GM12878 (cell line): ENCODE results near the gene MUC5B.

ENCODE experiments used
- CREB1 ChIP-seq: IDR thresholded peaks from 2 replicates; pipeline ENCODE4 v1.6.1; 2012; ENCODE audit warnings: low read depth, mild to moderate bottlenecking, inconsistent platforms
- EGR1 ChIP-seq, 2 experiments: IDR thresholded peaks; 1 replicate in 1 of 2; 2 replicates in 1 of 2; pipeline ENCODE4 v1.6.1; 2011 to 2012; ENCODE audit warnings: low read depth in 2 of 2, low read length in 2 of 2, borderline replicate concordance in 1 of 2, mild to moderate bottlenecking in 1 of 2, moderate library complexity in 1 of 2
- EP300 ChIP-seq, 2 experiments: fragments of 150-350 bp in 1 of 2; IDR thresholded peaks; 2 replicates each; pipeline ENCODE4 v1.6.1; 2011 to 2012; ENCODE audit warnings: low read depth in 2 of 2, low read length in 2 of 2, borderline replicate concordance in 1 of 2, improper control_type of control experiment in 1 of 2, inconsistent platforms in 1 of 2; ENCODE audit not compliant: control insufficient read depth in 1 of 2
- EZH2 ChIP-seq: IDR thresholded peaks from 2 replicates; pipeline ENCODE4 v1.6.1; 2012; ENCODE audit warnings: low read depth, mild to moderate bottlenecking, control low read depth, inconsistent platforms, low read length, borderline replicate concordance; ENCODE audit not compliant: control insufficient read depth
- NR2C2 ChIP-seq: IDR thresholded peaks from 2 replicates; pipeline ENCODE4 v1.6.1; 2011; ENCODE audit warnings: borderline replicate concordance, low read depth; ENCODE audit not compliant: control insufficient read depth, insufficient read length
- PAX8 ChIP-seq: fragments of 450-650 bp; IDR thresholded peaks from 2 replicates; pipeline ENCODE4 v1.6.1; 2017; ENCODE audit warnings: mild to moderate bottlenecking, moderate library complexity
- POLR2A ChIP-seq: IDR thresholded peaks from 2 replicates; pipeline ENCODE4 v1.6.1; 2011; ENCODE audit warnings: low read depth, mild to moderate bottlenecking, low read length
- RAD21 ChIP-seq: IDR thresholded peaks from 2 replicates; pipeline ENCODE4 v1.6.1; 2011; ENCODE audit warnings: mild to moderate bottlenecking, low read depth, low read length, moderate library complexity; ENCODE audit not compliant: insufficient read depth
- TARDBP ChIP-seq: IDR thresholded peaks from 2 replicates; pipeline ENCODE4 v1.6.1; 2016; ENCODE audit warnings: borderline replicate concordance
- ZNF274 ChIP-seq: IDR thresholded peaks from one replicate; pipeline ENCODE4 v1.8.0; 2011; ENCODE audit not compliant: insufficient read length, insufficient read depth
- TF ChIP-seq, protein P1 (sequence below), 3 experiments: IDR thresholded peaks in 2 of 3; conservative IDR thresholded peaks in 1 of 3; 2 replicates each; pipeline ENCODE4 v1.5.1; 2011; ENCODE audit warnings: low read depth in 3 of 3, low read length in 3 of 3, mild to moderate bottlenecking in 3 of 3, control low read depth in 2 of 3, moderate library complexity in 2 of 3, inconsistent platforms in 1 of 3, mixed read lengths in 1 of 3; ENCODE audit not compliant: control insufficient read depth in 2 of 3, insufficient read depth in 1 of 3; ENCODE audit errors: extremely low read depth in 1 of 3

DNA sequence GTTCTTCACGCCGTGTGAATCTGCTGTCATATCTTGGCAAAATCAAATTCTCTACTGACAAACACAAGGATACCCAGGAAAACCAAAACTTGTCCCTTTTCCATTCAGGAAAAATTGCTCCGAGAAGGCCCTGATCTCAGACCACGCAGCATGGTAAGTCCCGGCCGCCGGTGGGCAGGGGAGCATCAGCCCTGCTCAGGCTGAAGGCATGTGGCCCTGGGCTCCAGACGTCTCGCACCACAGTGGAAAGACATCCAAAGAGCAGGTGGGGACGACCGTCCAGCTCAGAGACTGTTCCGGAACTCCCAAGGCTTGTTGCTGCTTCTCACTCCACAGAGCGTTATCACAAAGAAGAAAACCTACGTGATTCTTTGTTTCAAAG lies 56.8 kb downstream of the MUC5B start:
- no peak for TF ChIP-seq EZH2
- TF ChIP-seq POLR2A = no peak
- TF ChIP-seq, protein P1, sequence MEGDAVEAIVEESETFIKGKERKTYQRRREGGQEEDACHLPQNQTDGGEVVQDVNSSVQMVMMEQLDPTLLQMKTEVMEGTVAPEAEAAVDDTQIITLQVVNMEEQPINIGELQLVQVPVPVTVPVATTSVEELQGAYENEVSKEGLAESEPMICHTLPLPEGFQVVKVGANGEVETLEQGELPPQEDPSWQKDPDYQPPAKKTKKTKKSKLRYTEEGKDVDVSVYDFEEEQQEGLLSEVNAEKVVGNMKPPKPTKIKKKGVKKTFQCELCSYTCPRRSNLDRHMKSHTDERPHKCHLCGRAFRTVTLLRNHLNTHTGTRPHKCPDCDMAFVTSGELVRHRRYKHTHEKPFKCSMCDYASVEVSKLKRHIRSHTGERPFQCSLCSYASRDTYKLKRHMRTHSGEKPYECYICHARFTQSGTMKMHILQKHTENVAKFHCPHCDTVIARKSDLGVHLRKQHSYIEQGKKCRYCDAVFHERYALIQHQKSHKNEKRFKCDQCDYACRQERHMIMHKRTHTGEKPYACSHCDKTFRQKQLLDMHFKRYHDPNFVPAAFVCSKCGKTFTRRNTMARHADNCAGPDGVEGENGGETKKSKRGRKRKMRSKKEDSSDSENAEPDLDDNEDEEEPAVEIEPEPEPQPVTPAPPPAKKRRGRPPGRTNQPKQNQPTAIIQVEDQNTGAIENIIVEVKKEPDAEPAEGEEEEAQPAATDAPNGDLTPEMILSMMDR (IDR thresholded peaks at IDR 0.05 in 2 of 3, conservative IDR thresholded peaks at IDR 0.05 in 1 of 3; ENCODE audit: control insufficient read depth in 2 of 3, extremely low read depth in 1 of 3, insufficient read depth in 1 of 3, low read depth in 3 of 3, low read length in 3 of 3) = no peak
- no peak for TF ChIP-seq EP300 (IDR thresholded peaks at IDR 0.05; ENCODE audit: borderline replicate concordance in 1 of 2, control insufficient read depth in 1 of 2, low read depth in 2 of 2, low read length in 2 of 2)
- no peak for TF ChIP-seq ZNF274
- TF ChIP-seq PAX8 = no peak
- TF ChIP-seq CREB1 = no peak
- TF ChIP-seq TARDBP = no peak
- no peak for TF ChIP-seq RAD21
- TF ChIP-seq NR2C2 = no peak
- TF ChIP-seq EGR1 (IDR thresholded peaks at IDR 0.05; ENCODE audit: borderline replicate concordance in 1 of 2, low read depth in 2 of 2, low read length in 2 of 2) = no peak
